ENCODE measurements around the gene DYNLT5. TPM values are rescaled to one million over a fixed set of nuclear protein-coding genes. Genes with fewer than 3 reads are reported as not detected.

DYNLT5 gene
- total RNA-seq, 2 donors from 2014 or later, result 0.72 TPM; not detected in 1

- no peak overlapping the region for H3K27ac ChIP-seq
- H3K9ac ChIP-seq (ENCODE audit: low read depth in 2 of 2, low read length in 2 of 2), result no peak overlapping the region
- no peaks in the 10 kb centered on the region for H3K36me3 ChIP-seq
- no peaks in the 10 kb centered on the region for H3K9me3 ChIP-seq
- H3K4me3 ChIP-seq, result no peak overlapping the region
- TF ChIP-seq, protein P1, sequence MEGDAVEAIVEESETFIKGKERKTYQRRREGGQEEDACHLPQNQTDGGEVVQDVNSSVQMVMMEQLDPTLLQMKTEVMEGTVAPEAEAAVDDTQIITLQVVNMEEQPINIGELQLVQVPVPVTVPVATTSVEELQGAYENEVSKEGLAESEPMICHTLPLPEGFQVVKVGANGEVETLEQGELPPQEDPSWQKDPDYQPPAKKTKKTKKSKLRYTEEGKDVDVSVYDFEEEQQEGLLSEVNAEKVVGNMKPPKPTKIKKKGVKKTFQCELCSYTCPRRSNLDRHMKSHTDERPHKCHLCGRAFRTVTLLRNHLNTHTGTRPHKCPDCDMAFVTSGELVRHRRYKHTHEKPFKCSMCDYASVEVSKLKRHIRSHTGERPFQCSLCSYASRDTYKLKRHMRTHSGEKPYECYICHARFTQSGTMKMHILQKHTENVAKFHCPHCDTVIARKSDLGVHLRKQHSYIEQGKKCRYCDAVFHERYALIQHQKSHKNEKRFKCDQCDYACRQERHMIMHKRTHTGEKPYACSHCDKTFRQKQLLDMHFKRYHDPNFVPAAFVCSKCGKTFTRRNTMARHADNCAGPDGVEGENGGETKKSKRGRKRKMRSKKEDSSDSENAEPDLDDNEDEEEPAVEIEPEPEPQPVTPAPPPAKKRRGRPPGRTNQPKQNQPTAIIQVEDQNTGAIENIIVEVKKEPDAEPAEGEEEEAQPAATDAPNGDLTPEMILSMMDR (IDR thresholded peaks at IDR 0.05), result no peak
- intact Hi-C loops (cut with DNase I), result no loop called here
- no peaks in the 10 kb centered on the region for H3K27me3 ChIP-seq
- H3K4me1 ChIP-seq, result no peaks in the 10 kb centered on the region
- DNase-seq, result no peak
These were observed 18.0 kb downstream of the DYNLT5 start for GRCh38 chr1:66770240-66770639.

- H3K4me1 ChIP-seq, result no peaks in the 10 kb centered on the region
- no peak overlapping the region for H3K9ac ChIP-seq (ENCODE audit: low read depth in 2 of 2, low read length in 2 of 2)
- intact Hi-C loops (cut with DNase I), result no loop called here
- H3K9me3 ChIP-seq, result no peaks in the 10 kb centered on the region
- H3K27me3 ChIP-seq, result no peaks in the 10 kb centered on the region
- TF ChIP-seq, protein P1 (IDR thresholded peaks at IDR 0.05), result no peak
- no peaks in the 10 kb centered on the region for H3K36me3 ChIP-seq
- no peak overlapping the region for H3K27ac ChIP-seq
- H3K4me3 ChIP-seq, result no peak overlapping the region
- DNase-seq, result no peak
These were observed 18.4 kb downstream of the DYNLT5 start for GRCh38 chr1:66770694-66771093.

DNA sequence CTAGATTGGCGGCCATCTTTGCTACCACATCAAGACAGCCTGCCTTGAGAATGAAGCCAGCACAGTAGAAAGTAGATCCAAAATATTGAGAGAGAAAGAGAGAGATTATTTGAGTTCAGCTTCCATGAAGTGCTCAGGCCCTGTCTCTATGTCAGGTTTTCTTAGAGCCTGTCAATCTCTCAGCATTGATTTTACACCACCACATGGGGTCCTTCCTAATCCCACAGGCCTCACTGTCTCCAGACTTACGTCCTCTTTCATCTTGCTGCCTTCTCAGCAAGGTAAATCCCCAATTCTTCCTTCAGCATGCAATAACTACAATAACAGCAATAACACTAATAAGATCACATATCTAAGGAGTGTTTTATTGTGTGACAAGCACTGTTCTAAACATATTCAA, 21.0 kb downstream of the DYNLT5 start:
- H3K27me3 ChIP-seq, result no peaks in the 10 kb centered on the region
- no peak overlapping the region for H3K9ac ChIP-seq (ENCODE audit: low read depth in 2 of 2, low read length in 2 of 2)
- TF ChIP-seq, protein P1 (IDR thresholded peaks at IDR 0.05), result no peak
- H3K36me3 ChIP-seq, result no peaks in the 10 kb centered on the region
- no peaks in the 10 kb centered on the region for H3K4me1 ChIP-seq
- DNase-seq, result no peak
- H3K9me3 ChIP-seq, result no peaks in the 10 kb centered on the region
- intact Hi-C loops (cut with DNase I), result no loop called here
- no peak overlapping the region for H3K27ac ChIP-seq
- H3K4me3 ChIP-seq, result no peak overlapping the region

DNA sequence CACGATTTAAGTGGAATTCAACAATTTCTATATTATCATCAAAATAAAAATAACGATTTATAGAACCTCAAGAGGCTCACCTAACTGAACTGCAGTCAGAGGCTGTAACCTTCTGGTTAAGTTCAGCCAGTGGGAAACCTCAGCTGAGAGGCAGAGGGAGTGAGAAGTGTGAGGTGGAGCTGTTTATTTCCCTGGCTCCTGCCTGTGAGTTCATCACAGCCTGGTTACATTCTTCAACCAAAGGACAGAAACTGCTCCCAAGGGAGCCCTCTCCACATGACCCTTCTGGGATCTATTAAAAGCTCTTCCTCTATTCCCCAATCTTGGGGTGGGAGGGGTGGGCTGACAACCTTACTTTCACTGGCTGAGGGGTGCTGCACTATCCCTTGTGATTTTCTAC, 22.2 kb downstream of the DYNLT5 start:
- no peaks in the 10 kb centered on the region for H3K36me3 ChIP-seq
- TF ChIP-seq, protein P1 (IDR thresholded peaks at IDR 0.05), result no peak

GRCh38 chr1:66775646-66776045, 23.4 kb downstream of the DYNLT5 start:
- intact Hi-C loops (cut with DNase I), result no loop called here
- no peak for DNase-seq

More for the DNA sequence above, 22.2 kb downstream of the DYNLT5 start:
- H3K9ac ChIP-seq (ENCODE audit: low read depth in 2 of 2, low read length in 2 of 2), result no peak overlapping the region
- no peak overlapping the region for H3K27ac ChIP-seq
- DNase-seq, result no peak
- H3K4me3 ChIP-seq, result no peak overlapping the region
- H3K4me1 ChIP-seq, result no peaks in the 10 kb centered on the region
- intact Hi-C loops (cut with DNase I), result no loop called here
- H3K27me3 ChIP-seq, result no peaks in the 10 kb centered on the region
- H3K9me3 ChIP-seq, result no peaks in the 10 kb centered on the region

More at GRCh38 chr1:66775646-66776045, 23.4 kb downstream of the DYNLT5 start:
- Histone ChIP-seq H3K36me3 (no peaks in the 10 kb centered on the region), H3K27me3 (no peaks in the 10 kb centered on the region), H3K27ac (no peak overlapping the region), H3K9me3 (no peaks in the 10 kb centered on the region), H3K4me3 (no peak overlapping the region), H3K9ac (ENCODE audit: low read depth in 2 of 2, low read length in 2 of 2) (no peak overlapping the region), H3K4me1 (no peaks in the 10 kb centered on the region)
- TF ChIP-seq, protein P1 (IDR thresholded peaks at IDR 0.05), result no peak
